ENCODE data around the gene BRSK2.

DNA sequence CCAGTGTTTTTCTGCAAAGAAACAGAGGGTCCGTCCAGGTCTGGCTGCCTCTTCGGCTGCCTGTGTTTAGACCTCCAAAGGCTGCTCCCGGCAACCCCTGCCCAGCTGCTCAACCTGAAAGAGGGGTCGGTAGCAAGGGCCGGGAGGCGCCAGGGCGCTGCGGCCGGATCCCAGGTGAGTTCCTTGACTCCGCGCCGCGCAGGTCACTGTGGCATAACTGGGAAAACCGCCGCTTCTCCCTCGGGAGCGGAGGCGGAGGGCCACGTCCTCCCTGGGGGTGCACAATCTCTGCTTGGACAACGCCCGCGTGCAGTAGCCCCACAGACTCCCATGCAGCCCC lies 1.0 kb upstream of the BRSK2 start:
- TF ChIP-seq, protein P1, sequence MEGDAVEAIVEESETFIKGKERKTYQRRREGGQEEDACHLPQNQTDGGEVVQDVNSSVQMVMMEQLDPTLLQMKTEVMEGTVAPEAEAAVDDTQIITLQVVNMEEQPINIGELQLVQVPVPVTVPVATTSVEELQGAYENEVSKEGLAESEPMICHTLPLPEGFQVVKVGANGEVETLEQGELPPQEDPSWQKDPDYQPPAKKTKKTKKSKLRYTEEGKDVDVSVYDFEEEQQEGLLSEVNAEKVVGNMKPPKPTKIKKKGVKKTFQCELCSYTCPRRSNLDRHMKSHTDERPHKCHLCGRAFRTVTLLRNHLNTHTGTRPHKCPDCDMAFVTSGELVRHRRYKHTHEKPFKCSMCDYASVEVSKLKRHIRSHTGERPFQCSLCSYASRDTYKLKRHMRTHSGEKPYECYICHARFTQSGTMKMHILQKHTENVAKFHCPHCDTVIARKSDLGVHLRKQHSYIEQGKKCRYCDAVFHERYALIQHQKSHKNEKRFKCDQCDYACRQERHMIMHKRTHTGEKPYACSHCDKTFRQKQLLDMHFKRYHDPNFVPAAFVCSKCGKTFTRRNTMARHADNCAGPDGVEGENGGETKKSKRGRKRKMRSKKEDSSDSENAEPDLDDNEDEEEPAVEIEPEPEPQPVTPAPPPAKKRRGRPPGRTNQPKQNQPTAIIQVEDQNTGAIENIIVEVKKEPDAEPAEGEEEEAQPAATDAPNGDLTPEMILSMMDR (IDR thresholded peaks at IDR 0.05), result no peak
- TF ChIP-seq POLR2AphosphoS5 (IDR thresholded peaks at IDR 0.05) (no peak), POLR2A (IDR thresholded peaks at IDR 0.05) (no peak)

All from breast epithelium (tissue), 3 donors.